ENCODE results near the gene ROM1.
"Not testable (repeated sequence)": the region's sequence is repeated elsewhere in the genome, so short reads cannot be mapped to it uniquely, and the experiment has no call there.

Gene ROM1

DNA sequence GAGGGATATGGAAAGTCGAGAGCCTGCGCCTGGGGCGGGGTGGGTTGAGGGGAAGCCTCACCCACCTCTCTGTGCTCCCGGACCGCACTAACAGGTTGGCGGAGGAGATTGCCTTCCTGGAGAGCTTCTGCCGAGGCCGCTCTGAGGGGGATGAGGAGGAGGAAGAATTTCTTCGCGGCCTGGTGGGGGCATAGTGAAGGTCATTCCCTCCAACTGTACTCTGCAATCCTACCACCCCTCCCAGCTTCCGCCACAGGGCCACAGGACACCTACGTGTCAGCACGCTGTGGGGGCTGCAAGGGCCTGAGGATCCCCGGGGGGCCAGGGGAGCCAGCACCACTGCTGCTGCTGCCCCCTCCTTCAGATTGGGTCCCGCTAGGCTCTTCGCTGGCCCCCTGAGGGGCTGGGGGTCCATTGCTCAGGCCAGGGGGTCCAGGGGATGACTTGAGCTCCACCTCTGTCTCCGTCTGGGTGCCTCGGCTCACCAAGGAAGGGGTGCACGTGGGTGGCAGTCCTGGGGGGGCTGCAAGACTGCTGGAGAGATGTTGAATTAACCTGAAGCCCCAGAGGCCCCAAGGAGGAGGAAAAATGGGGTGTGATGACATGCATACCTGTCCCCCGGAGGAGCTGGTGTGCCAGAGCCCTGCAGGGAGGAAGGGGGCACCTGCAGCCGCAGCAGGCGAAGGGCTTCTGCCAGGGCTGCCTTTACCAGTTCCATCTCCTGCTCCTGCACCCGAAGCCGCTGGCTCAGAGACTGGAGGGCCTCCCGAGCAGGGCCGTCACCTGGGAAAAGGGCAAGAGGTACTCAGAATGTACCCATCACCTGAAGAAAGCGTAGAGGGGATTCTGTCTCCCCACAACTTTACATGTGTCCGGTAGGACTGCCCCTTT, 2.0 kb upstream of the ROM1 start:
- DNase-seq: no peak

DNA sequence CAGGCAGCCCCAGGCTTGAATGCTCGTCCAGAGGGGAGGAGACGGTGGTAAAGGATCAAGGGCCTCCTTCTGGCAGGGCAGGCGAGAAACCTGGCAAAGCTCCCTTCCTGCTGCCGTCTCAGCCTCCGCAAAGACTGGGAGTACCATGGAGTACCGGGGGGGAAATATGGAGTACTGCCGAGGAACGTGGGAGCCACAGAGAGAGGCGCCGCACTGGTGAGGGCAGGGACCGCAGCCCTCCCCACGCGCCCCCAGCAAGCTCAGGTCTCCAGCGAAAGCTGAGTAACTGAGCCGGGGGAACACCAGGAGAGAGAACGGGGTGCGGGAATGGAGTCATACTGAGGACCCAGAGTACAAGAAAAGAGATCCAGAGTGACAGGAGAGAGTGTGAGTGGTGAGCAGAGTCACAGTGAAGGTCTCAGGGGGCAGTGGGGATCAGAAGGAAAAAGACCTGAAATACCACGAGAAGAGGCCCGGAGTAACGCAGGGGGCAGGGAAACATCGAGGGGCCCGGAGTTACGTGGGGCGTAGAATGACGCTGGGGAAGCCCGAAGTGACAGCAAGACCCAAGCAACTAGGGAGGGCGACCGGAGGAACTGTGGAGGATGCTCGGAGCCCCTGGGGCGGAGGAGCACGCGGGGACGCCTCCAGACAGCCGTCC, 1.2 kb upstream of the ROM1 start:
- peak in 1 of 4 experiments; percentile 53 for DNase-seq

DNA sequence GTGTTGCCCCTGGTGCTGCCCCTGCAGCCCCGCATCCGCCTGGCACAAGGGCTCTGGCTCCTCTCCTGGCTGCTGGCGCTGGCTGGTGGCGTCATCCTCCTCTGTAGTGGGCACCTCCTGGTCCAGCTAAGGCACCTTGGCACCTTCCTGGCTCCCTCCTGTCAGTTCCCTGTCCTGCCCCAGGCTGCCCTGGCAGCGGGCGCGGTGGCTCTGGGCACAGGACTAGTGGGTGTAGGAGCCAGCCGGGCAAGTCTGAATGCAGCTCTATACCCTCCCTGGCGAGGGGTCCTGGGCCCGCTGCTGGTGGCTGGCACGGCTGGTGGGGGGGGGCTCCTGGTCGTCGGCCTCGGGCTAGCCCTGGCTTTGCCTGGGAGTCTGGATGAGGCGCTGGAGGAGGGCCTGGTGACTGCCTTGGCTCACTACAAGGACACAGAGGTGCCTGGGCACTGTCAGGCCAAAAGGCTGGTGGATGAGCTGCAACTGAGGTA, 278 bp downstream of the ROM1 start:
- no peak for DNase-seq

DNA sequence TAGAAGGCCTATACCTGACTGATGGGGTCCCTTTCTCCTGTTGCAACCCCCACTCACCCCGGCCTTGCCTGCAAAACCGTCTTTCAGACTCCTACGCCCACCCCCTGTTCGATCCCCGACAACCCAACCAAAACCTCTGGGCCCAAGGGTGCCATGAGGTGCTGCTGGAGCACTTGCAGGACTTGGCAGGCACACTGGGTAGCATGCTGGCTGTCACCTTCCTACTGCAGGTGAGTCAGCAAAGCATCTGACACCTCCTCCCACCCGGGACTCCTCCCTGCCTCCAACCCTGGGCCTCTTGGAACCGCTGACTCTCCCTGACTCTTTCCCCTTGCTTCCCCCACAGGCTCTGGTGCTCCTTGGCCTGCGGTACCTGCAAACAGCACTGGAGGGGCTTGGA, 1.2 kb downstream of the ROM1 start:
- peak in 1 of 4 experiments; percentile 12 for DNase-seq

- no peak for DNase-seq
These were observed 2.5 kb downstream of the ROM1 start for GRCh38 chr11:62615521-62615920.

DNA sequence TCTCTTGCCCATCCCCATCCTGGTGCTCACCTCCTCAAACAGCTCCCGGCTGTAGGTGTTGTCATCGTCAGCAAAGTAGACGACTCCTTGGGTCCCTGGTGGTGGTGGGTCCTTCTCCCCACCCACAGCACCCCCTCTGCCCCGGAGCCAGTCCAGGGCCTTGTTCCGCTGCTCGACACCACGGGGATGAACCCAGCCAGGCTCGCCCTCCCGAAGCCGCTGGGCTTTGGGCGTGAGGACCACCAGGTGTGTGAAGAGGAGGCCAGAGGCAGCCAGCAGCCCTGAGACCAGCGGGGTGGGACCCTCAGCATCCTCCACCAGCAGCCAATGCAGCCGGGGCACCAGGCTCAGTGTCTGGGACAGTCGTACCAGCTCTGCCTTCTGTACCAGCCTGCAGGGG, 3.9 kb downstream of the ROM1 start:
- not testable (repeated sequence) for DNase-seq

DNA sequence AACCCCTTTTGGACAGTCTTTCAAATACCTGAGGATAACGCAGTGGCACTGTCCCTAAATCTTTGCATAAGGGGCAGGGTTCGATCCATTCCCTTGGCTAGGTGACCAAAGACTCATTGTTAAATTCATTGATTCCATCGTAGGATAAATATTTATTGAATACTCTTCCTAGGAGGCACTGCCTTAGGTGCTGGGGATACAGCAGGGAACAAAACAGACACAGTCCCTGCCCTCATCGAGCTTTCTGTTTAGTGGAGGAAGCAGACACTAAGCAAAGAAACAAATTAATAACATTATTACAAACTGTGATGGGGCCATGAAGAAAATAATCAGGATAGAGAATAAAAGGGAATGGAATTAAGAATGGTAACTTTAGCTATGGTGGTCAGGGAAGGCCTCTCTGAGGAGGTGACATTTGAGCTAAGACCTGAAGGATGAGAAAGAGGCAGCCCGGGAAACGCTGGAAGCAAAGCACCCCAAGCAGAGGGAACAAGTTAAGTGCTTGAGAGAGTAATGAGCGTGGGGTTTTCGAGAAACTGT, 8.0 kb downstream of the ROM1 start:
- DNase-seq: no peak

DNA sequence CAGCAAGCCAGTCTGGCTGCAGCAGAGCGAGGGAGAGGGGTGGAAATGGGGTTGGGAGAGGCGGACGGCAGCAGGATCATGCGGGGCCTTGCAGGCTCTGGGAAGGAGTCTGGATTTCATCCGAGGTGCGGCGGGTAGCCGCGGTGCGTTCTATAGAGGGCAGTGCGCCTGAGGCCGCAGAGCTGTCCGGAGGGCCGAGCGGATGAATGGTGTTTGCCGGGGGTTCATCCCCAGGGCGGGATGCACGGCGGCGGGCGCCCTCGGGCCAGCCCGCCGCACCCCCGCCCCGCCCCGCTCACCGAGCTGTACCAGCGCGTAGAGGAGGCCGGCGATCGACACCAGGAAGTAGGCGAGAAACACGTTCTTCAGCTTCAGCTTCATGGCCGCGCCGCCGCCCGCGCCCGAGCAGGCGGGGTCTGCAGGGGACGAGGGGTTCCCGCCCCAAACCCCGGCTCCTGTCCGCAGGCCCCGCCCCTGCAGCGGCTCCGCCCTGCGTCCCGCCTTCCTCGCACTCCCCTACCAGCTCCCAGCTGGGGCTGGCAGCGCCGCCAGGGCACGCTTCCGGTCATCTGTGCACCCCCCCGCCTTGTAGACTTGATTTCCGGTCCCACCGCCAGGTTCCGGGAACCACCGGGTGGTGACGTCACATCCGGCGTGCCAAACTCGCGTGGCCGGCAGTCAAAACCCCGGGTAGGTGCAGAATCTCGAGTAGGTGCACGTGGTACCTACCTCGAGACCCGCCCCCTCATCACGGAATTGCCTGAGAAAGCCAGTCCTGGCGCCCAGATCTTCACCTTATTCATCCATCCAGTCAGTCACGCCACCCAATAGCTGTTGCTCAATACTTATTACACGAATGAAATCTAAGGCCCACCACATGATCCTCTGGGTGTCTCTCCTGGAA, 8.8 kb downstream of the ROM1 start, which contains the start of gene B3GAT3:
Gene B3GAT3 (minus strand): TSS at position 420 of the 904 bp plus-strand sequence. CDS start 39 bp downstream, at position 381.
- peak; percentile 87 to 95 (median 90) for DNase-seq

GRCh38 chr11:62622476-62623089, 9.5 kb downstream of the ROM1 start:
- DNase-seq: no peak

DNA sequence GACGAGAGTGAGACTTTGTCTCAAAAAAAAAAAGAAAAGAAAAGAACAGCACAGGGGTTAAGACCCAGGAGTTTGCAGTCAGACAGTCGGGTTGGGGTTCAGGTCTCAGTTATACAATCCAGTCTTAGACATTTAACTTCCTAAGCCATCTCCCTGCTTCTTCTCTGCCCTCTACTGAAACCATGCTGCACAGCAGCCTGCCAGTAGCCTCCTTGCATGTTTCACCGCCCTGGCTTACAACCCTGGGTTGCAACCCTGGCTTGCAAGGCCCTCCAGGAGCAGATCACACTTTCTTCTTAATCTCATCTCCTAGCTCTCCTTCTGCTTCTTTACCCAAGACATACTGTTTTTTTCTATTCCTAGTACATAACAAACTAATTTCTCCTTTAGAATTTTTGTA, 14.7 kb downstream of the ROM1 start:
- DNase-seq: no peak

- no peak for DNase-seq
These were observed 19.4 kb downstream of the ROM1 start for GRCh38 chr11:62632492-62632891.

- DNase-seq: no peak
These were observed 31.2 kb downstream of the ROM1 start for GRCh38 chr11:62644220-62644619.

- DNase-seq: no peak
These were observed 32.6 kb downstream of the ROM1 start for GRCh38 chr11:62645671-62645945.

DNA sequence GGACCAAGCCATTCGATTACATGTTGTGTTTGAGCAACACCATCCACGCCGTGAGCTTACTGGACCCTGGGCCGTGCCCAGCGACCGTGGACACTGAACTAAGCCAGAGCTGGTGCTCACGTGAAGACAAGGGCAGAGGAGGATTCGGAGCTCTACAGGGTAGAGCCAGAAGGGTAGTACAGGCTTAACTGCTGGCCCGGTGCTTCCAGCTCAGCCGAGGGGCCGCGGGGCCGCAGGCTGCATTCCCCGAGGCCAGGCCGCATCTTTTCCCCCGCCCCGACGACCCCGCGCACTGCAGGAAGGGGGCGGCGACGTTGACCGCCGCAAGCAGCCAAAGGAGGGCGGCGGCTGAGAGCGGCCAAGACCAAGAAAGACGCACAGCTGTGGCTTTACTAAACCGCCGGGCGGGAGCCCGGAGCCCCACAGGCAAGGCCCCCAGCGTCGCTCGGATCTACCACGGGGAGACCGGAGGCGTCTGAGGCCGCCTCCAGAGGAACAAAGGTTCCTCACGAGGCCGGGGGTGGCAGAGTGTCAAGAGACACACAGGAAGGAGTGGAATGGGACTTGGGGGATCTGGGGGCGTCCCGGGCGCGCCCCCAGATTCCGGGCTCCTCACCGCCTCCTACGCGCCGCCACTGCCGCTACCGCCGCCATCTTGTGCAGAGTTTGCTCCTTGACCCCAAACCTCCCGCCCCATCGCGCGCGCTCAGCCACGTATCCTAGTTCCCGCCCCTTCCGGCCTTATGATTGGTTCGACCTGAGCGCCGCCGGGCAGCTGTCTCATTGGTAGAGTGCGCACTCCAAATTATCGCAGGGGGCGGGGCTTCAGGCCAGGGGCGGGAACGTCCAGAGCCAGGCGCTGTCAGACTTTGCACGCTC, 33.1 kb downstream of the ROM1 start, which contains the start of gene GANAB:
Gene GANAB (minus strand): TSS at position 668 of the 879 bp plus-strand sequence. CDS start 14 bp downstream, at position 654.
- DNase-seq: peak; percentile 96 to 99 (median 98)

DNA sequence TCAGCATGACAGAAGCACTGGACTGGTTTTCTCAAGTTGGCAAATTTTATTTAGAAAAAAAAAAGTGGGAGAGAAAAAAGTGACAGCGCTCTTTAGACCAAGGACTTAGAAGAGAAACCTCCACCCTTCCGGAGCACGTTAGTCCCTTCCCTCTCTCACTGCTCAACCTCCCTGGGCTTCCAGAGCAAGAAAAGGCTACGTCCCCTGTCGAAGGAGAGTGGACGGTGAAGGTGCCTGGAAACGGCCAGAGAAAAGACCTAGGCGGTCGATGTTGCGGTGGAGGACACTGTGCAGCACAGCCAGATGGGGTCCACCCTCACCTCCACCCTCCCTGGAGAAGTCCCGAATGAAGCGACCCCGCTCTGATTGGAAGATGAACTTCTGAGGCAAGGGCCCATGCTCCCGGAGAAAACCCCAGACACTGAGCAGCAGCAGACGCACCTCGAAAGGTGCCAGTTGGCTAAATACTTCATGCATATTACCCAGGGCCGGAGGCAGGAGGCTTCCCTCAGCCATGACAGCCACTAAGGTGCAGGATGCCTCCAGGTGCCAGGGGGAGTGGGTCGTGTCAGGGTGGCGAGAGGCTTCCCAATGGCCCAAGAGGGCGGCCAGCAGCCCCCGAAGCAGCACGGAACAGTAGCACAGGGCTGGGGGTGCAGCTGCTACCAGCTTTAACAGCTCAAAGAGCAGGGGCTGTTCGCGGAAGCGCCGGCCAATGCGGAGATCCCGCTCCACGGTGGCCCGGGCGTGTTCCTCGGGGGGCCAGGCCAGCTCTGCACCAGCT, 34.0 kb downstream of the ROM1 start:
- no peak for DNase-seq

- no peak for DNase-seq
These were observed 34.5 kb downstream of the ROM1 start for GRCh38 chr11:62647609-62648005.

DNA sequence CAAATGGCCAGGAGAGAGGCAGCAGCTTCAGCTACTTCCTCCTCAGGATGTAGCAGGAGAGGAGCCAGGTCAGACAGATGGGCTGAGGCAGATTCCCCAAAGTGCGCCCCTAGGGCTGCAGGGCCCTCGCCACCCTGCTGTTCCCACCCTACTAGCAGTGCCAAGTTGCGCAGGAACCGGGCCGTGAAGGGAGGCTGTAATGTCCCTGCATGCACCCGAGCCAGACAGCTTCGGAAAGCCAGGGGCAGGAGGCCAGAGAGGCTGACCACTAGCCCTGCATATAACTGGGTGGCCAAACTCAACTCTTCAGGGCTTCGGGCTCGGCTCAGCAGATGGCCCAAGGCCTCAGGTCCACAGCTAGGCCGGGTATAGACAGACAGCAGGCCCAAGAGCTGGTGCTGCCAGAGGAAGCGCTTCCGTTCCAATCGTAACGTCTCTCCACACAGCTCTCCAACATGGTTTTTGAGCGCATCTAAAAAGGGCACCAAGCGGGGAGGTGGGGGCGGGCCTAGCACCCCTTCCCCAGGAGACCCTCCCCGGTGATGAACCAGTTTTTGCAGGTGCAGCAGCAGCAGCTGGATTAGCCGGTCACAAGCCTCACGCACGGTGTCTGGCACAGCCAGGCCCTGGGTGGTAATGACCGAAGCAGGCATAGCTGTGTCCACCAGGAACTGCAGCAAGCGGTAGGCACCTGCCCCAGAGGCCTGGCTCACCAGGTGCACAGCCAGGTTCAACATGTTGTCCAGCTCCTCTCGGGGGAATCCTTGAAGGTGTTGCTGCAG, 35.3 kb downstream of the ROM1 start:
- no peak for DNase-seq

- no peak for DNase-seq
These were observed 35.9 kb downstream of the ROM1 start for GRCh38 chr11:62648967-62649364.

- DNase-seq: no peak
These were observed 36.4 kb downstream of the ROM1 start for GRCh38 chr11:62649486-62649885.

Measured in activated CD4-positive, CD25-positive, alpha-beta regulatory T cell (primary cell).